A549 treated with AZD9567 at 1 μM for 4 hours (cell line): ENCODE data around the gene MEGF11. TPM values are rescaled to one million over a fixed set of nuclear protein-coding genes. Genes with fewer than 3 reads are reported as not detected.

Experiments used
- total RNA-seq: library from RNA; stranded (reverse); fragments of 200-300 nt; extraction: Qiagen RNA extraction; gene quantifications from 5 replicates; pipeline ENCODE4 v1.2.3, GENCODE V29; 2022; ENCODE audit not compliant: insufficient read depth

MEGF11 gene
- total RNA-seq, result 0.31 to 0.95 TPM (median 0.43 TPM) in 4 of 5 replicates, not detected in the other

GRCh38 chr15:66253418-66254088, at the start of gene MEGF11:
TSS of gene MEGF11 (minus strand) at chr15:66253750. CDS start at chr15:66128403, 125,347 bp downstream.

GRCh38 chr15:66293419-66294156, 40.0 kb upstream of the MEGF11 start, which contains the start of gene DIS3L:
TSS of gene DIS3L (plus strand) at chr15:66293568. CDS start at chr15:66293597, 29 bp downstream.

GRCh38 chr15:65869126-65869953, 384.2 kb downstream of the MEGF11 start, which contains the start of gene RAB11A:
TSS of gene RAB11A (plus strand) at chr15:65869491. CDS start at chr15:65869586, 95 bp downstream.

Other genes starting within 250 kb of the MEGF11 start
- 30.5 to 43.7 TPM (median 34.4 TPM) in 5 replicates for gene DIS3L, start 39.8 kb upstream of the MEGF11 start, total RNA-seq
- 21.1 to 43.1 TPM (median 24.1 TPM) in 5 replicates for gene TIPIN, start 102.9 kb upstream of the MEGF11 start, total RNA-seq
- 91.4 to 118 TPM (median 106 TPM) in 5 replicates for gene MAP2K1, start 133.2 kb upstream of the MEGF11 start, total RNA-seq
- gene SNAPC5, start 244.0 kb upstream of the MEGF11 start, total RNA-seq, result 31.7 to 44.1 TPM (median 40.1 TPM) in 5 replicates